Activated CD8-positive, alpha-beta memory T cell treated with anti-CD3 and anti-CD28 coated beads for 36 hours (primary cell): Measurements from ENCODE around the gene CPNE9. TPM values are rescaled to one million over a fixed set of nuclear protein-coding genes. Genes with fewer than 3 reads are reported as not detected.

ENCODE experiments used
- CTCF ChIA-PET: fragments of 350-600 bp; sonication (Branson Sonifier 250); formaldehyde crosslinking; loops from one replicate; lab custom pipeline; 2021; ENCODE audit warnings: antibody characterized with exemption; lab: Charles Lee
- POLR2A ChIA-PET: fragments of 350-600 bp; sonication (Branson Sonifier 250); formaldehyde crosslinking; loops from one replicate; lab custom pipeline; 2021; ENCODE audit warnings: antibody characterized with exemption; lab: Charles Lee
- total RNA-seq, 2 experiments: library from RNA; stranded (reverse); gene quantifications; one replicate each; pipeline ENCODE4 v1.2.3, GENCODE V29; 2021

The CPNE9 gene
- total RNA-seq, 2 experiments from 2014 or later, result 0.10 to 0.40 TPM

GRCh38 chr3:9730657-9731205, 27.1 kb downstream of the CPNE9 start:
- ChIA-PET CTCF (interaction anchor here (0.5 to 1.4 kb wide), 2 partner anchors 61 to 517 kb away, joined by 3 to 4 read pairs; partner anchors contain the start of gene TATDN2), POLR2A (interaction anchor here (0.5 to 3.1 kb wide), 4 partner anchors 22 to 256 kb away, joined by 3 to 12 read pairs (median 6); partner anchors contain the start of genes ARPC4, EMC3 and MTMR14)

GRCh38 chr3:9731206-9732079, 27.8 kb downstream of the CPNE9 start, which contains the start of gene BRPF1:
Gene BRPF1, plus strand, starts transcription at chr3:9731735. Its CDS starts 2,406 bp downstream, at chr3:9734141.
- CTCF ChIA-PET, result interaction anchor here (0.5 to 1.4 kb wide), 2 partner anchors 60 to 517 kb away, joined by 3 to 4 read pairs; partner anchors contain the start of gene TATDN2
- POLR2A ChIA-PET, result interaction anchor here (0.5 to 3.1 kb wide), 3 partner anchors 21 to 82 kb away, joined by 3 to 10 read pairs (median 3); partner anchors contain the start of genes ARPC4 and MTMR14

- CTCF ChIA-PET, result interaction anchor here (1.3 to 1.4 kb wide), 2 partner anchors 17 to 59 kb away, joined by 3 to 5 read pairs; partner anchors contain the start of gene OGG1
These were observed 28.6 kb downstream of the CPNE9 start for GRCh38 chr3:9732080-9732739.

GRCh38 chr3:9732740-9733115, 29.1 kb downstream of the CPNE9 start:
- CTCF ChIA-PET, result interaction anchor here (1.3 kb wide), 1 partner anchor 16 kb away, joined by 5 read pairs; the partner anchor contains the start of gene OGG1

More at GRCh38 chr3:9732080-9732739, 28.6 kb downstream of the CPNE9 start:
- POLR2A ChIA-PET, result interaction anchor here (0.6 to 3.1 kb wide), 4 partner anchors 12 to 83 kb away, joined by 3 to 10 read pairs (median 4); partner anchors contain the start of genes MTMR14 and OGG1

GRCh38 chr3:9736831-9737230, 33.2 kb downstream of the CPNE9 start:
- CTCF ChIA-PET, result interaction anchor here (0.6 to 0.9 kb wide), 2 partner anchors 9 to 15 kb away, joined by 3 to 4 read pairs; no protein-coding TSS in a partner anchor
- POLR2A ChIA-PET, result interaction anchor here (0.9 kb wide), 3 partner anchors 13 to 41 kb away, joined by 3 read pairs; partner anchors contain the start of gene OGG1

More at GRCh38 chr3:9732740-9733115, 29.1 kb downstream of the CPNE9 start:
- POLR2A ChIA-PET, result interaction anchor here (0.6 to 3.1 kb wide), 4 partner anchors 12 to 83 kb away, joined by 3 to 10 read pairs (median 4); partner anchors contain the start of genes MTMR14 and OGG1

GRCh38 chr3:9739181-9739580, 35.5 kb downstream of the CPNE9 start:
- ChIA-PET CTCF (no interaction called here), POLR2A (no interaction called here)

GRCh38 chr3:9742560-9742959, 38.9 kb downstream of the CPNE9 start:
- ChIA-PET POLR2A (no interaction called here), CTCF (interaction anchor here (2.2 kb wide), 1 partner anchor 15 kb away, joined by 5 read pairs; no protein-coding TSS in a partner anchor)

- POLR2A ChIA-PET, result no interaction called here
- CTCF ChIA-PET, result interaction anchor here (0.6 to 2.2 kb wide), 2 partner anchors 16 to 231 kb away, joined by 4 to 5 read pairs; no protein-coding TSS in a partner anchor
These were observed 39.9 kb downstream of the CPNE9 start for GRCh38 chr3:9743548-9743947.

- ChIA-PET CTCF (interaction anchor here (0.6 to 2.2 kb wide), 2 partner anchors 17 to 37 kb away, joined by 4 to 5 read pairs; no protein-coding TSS in a partner anchor), POLR2A (interaction anchor here (0.6 kb wide), 1 partner anchor 12 kb away, joined by 3 read pairs; no protein-coding TSS in a partner anchor)
These were observed 40.5 kb downstream of the CPNE9 start for GRCh38 chr3:9744162-9744561.

- ChIA-PET CTCF (interaction anchor here (0.5 kb wide), 1 partner anchor 268 kb away, joined by 4 read pairs; no protein-coding TSS in a partner anchor), POLR2A (interaction anchor here (0.5 kb wide), 1 partner anchor 377 kb away, joined by 3 read pairs; no protein-coding TSS in a partner anchor)
These were observed 41.9 kb downstream of the CPNE9 start for GRCh38 chr3:9745521-9745920.

- POLR2A ChIA-PET, result interaction anchor here (0.5 kb wide), 1 partner anchor 376 kb away, joined by 3 read pairs; no protein-coding TSS in a partner anchor
These were observed 42.7 kb downstream of the CPNE9 start for GRCh38 chr3:9746330-9746729.

GRCh38 chr3:9747267-9747666, 43.6 kb downstream of the CPNE9 start:
- ChIA-PET POLR2A (no interaction called here), CTCF (interaction anchor here (0.6 kb wide), 1 partner anchor 30 kb away, joined by 3 read pairs; no protein-coding TSS in a partner anchor)

More at GRCh38 chr3:9746330-9746729, 42.7 kb downstream of the CPNE9 start:
- CTCF ChIA-PET, result no interaction called here

GRCh38 chr3:9748031-9748430, 44.4 kb downstream of the CPNE9 start:
- ChIA-PET POLR2A (interaction anchor here (1.5 kb wide), 1 partner anchor 99 kb away, joined by 3 read pairs; the partner anchor contains the start of gene MTMR14), CTCF (no interaction called here)

- CTCF ChIA-PET, result interaction anchor here (1.2 to 2.3 kb wide), 4 partner anchors 9 to 22 kb away, joined by 4 to 9 read pairs (median 4); partner anchors contain the start of gene CAMK1
- POLR2A ChIA-PET, result interaction anchor here (0.6 to 2.1 kb wide), 7 partner anchors 12 to 193 kb away, joined by 3 to 6 read pairs (median 3); partner anchors contain the start of genes ARPC4, CAMK1 and MTMR14
These were observed 45.6 kb downstream of the CPNE9 start for GRCh38 chr3:9749296-9749644.

- ChIA-PET POLR2A (interaction anchor here (0.6 to 2.1 kb wide), 9 partner anchors 13 to 192 kb away, joined by 3 to 6 read pairs (median 5); partner anchors contain the start of genes ARPC4 and CAMK1), CTCF (interaction anchor here (0.6 to 2.3 kb wide), 7 partner anchors 10 to 183 kb away, joined by 3 to 9 read pairs (median 4); partner anchors contain the start of gene CAMK1)
These were observed 46.3 kb downstream of the CPNE9 start, which contains the start of gene OGG1 for GRCh38 chr3:9749645-9750555. Gene OGG1, plus strand, starts transcription at chr3:9749952. Its CDS starts 335 bp downstream, at chr3:9750287.
